Stomach (tissue), 4 donors: Measurements from ENCODE around the gene NDUFB7.

Experiments
- CTCF ChIP-seq, 7 experiments: fragments of 450-650 bp in 4 of 7; fragments of 200-600 bp in 3 of 7; sonication (generic) in 3 of 7; IDR thresholded peaks; one replicate each; pipeline ENCODE4 v1.5.1; 2016 to 2019; ENCODE audit warnings: antibody characterized with exemption in 7 of 7, control low read depth in 2 of 7, mild to moderate bottlenecking in 1 of 7
- EP300 ChIP-seq: sonication (generic); formaldehyde crosslinking; IDR thresholded peaks from one replicate; pipeline ENCODE4 v1.6.1; 2017; ENCODE audit warnings: antibody characterized with exemption

- TF ChIP-seq EP300 = no peak
- TF ChIP-seq CTCF (IDR thresholded peaks at IDR 0.05) = no peak
Observed at GRCh38 chr19:14528419-14529253, 43.2 kb downstream of the NDUFB7 start.
